Trophoblast cell (in vitro differentiated cells and primary cell): ENCODE data around the gene NPHP4.

Experiments
- DNase-seq, 2 donors: peaks; one replicate each; pipeline ENCODE4 v3.0.0-alpha.2; 2016
- H2AFZ ChIP-seq: 2 replicates; pipeline ENCODE4 v1.6.1; 2013; ENCODE audit warnings: low read length, moderate library complexity, mild to moderate bottlenecking; ENCODE audit not compliant: insufficient read depth, poor library complexity
- H2AK5ac ChIP-seq: 2 replicates; pipeline ENCODE4 v1.6.1; 2013; ENCODE audit warnings: mild to moderate bottlenecking, low read length
- H2BK120ac ChIP-seq: 2 replicates; pipeline ENCODE4 v1.6.1; 2013; ENCODE audit warnings: low read length, mild to moderate bottlenecking, moderate library complexity; ENCODE audit not compliant: insufficient read depth, poor library complexity
- H2BK12ac ChIP-seq: 2 replicates; pipeline ENCODE4 v1.6.1; 2013; ENCODE audit warnings: mild to moderate bottlenecking, low read length, moderate library complexity
- H2BK5ac ChIP-seq: 2 replicates; pipeline ENCODE4 v1.6.1; 2013; ENCODE audit warnings: low read length, low read depth, moderate library complexity, mild to moderate bottlenecking; ENCODE audit not compliant: poor library complexity
- H3K14ac ChIP-seq: 2 replicates; pipeline ENCODE4 v1.6.1; 2013; ENCODE audit warnings: mild to moderate bottlenecking, low read length
- H3K18ac ChIP-seq: 2 replicates; pipeline ENCODE4 v1.6.1; 2013; ENCODE audit warnings: mild to moderate bottlenecking, low read length
- H3K23ac ChIP-seq: 2 replicates; pipeline ENCODE4 v1.6.1; 2013; ENCODE audit warnings: low read length
- H3K27ac ChIP-seq: 2 replicates; pipeline ENCODE4 v1.5.1; 2013; ENCODE audit warnings: low read depth, mild to moderate bottlenecking, inconsistent platforms, low read length, moderate library complexity
- H3K27me3 ChIP-seq: 2 replicates; pipeline ENCODE4 v1.6.1; 2013; ENCODE audit warnings: inconsistent platforms, mild to moderate bottlenecking, low read length, moderate library complexity; ENCODE audit not compliant: insufficient read depth
- H3K36me3 ChIP-seq, 2 experiments: 1 replicate in 1 of 2; 2 replicates in 1 of 2; pipeline ENCODE4 v1.6.1; 2013; ENCODE audit warnings: low read length in 2 of 2, mild to moderate bottlenecking in 2 of 2, moderate library complexity in 1 of 2; ENCODE audit not compliant: insufficient read depth in 2 of 2, control insufficient read depth in 1 of 2
- H3K4ac ChIP-seq: 2 replicates; pipeline ENCODE4 v1.6.1; 2013; ENCODE audit warnings: low read depth, mild to moderate bottlenecking, low read length, moderate library complexity
- H3K4me1 ChIP-seq, 2 experiments: 1 replicate in 1 of 2; 2 replicates in 1 of 2; pipeline ENCODE4 v1.6.1; 2013; ENCODE audit warnings: low read length in 2 of 2, mild to moderate bottlenecking in 2 of 2, moderate library complexity in 1 of 2; ENCODE audit not compliant: insufficient read depth in 2 of 2, control insufficient read depth in 1 of 2
- H3K4me2 ChIP-seq: 2 replicates; pipeline ENCODE4 v1.6.1; 2013; ENCODE audit warnings: inconsistent platforms, mild to moderate bottlenecking, low read length, moderate library complexity
- H3K4me3 ChIP-seq: 2 replicates; pipeline ENCODE4 v1.5.1; 2013; ENCODE audit warnings: mild to moderate bottlenecking, low read depth, low read length, inconsistent platforms
- H3K79me1 ChIP-seq: one replicate; pipeline ENCODE4 v1.6.1; 2013; ENCODE audit warnings: low read length
- H3K79me2 ChIP-seq: 2 replicates; pipeline ENCODE4 v1.6.1; 2013; ENCODE audit warnings: low read length, mild to moderate bottlenecking; ENCODE audit not compliant: control insufficient read depth, insufficient read depth, poor library complexity
- H3K9ac ChIP-seq: 2 replicates; pipeline ENCODE4 v1.6.1; 2013; ENCODE audit warnings: mild to moderate bottlenecking, low read length
- H3K9me3 ChIP-seq: 2 replicates; pipeline ENCODE4 v1.6.1; 2013; ENCODE audit warnings: low read depth, mild to moderate bottlenecking, control low read depth, inconsistent platforms, low read length; ENCODE audit not compliant: insufficient read depth
- H4K12ac ChIP-seq: 2 replicates; pipeline ENCODE4 v1.6.1; 2013; ENCODE audit warnings: low read depth, mild to moderate bottlenecking, low read length, moderate library complexity
- H4K8ac ChIP-seq: 2 replicates; pipeline ENCODE4 v1.6.1; 2013; ENCODE audit warnings: low read depth, mild to moderate bottlenecking, low read length, moderate library complexity
- H4K91ac ChIP-seq: one replicate; pipeline ENCODE4 v1.6.1; 2013; ENCODE audit warnings: low read depth, mild to moderate bottlenecking, low read length, moderate library complexity
- WGBS: extraction: QIAGEN DNeasy Blood & Tissue Kit; methylation state at CpG from one replicate; pipeline ENCODE4 v1.1.7; 2013; ENCODE audit warnings: missing lambda C conversion rate; ENCODE audit not compliant: insufficient read length, insufficient coverage; ENCODE audit errors: extremely low coverage; 5-methylcytosine and 5-hydroxymethylcytosine counted together

Gene NPHP4

GRCh38 chr1:5947071-5947821, 45.0 kb downstream of the NPHP4 start:
- no peak overlapping the region for H2AK5ac ChIP-seq
- H3K4me3 ChIP-seq = peak overlapping the region; percentile 12
- H4K8ac ChIP-seq = no peak overlapping the region
- no peaks in the 10 kb centered on the region for H3K4me1 ChIP-seq
- H2AFZ ChIP-seq = no peak overlapping the region
- H2BK12ac ChIP-seq = no peak overlapping the region
- H3K14ac ChIP-seq = no peak overlapping the region
- H3K9me3 ChIP-seq = no peaks in the 10 kb centered on the region
- no peak overlapping the region for H4K12ac ChIP-seq
- H3K23ac ChIP-seq = no peak overlapping the region
- no peak overlapping the region for H2BK120ac ChIP-seq
- H2BK5ac ChIP-seq = no peak overlapping the region
- no CpG with 5 or more reads among the region's 22 CpGs for WGBS
- no peak for DNase-seq
- no peak overlapping the region for H4K91ac ChIP-seq
- H3K79me2 ChIP-seq = no peaks in the 10 kb centered on the region
- no peaks in the 10 kb centered on the region for H3K79me1 ChIP-seq
- no peak overlapping the region for H3K18ac ChIP-seq
- H3K4me2 ChIP-seq = no peak overlapping the region
- H3K27me3 ChIP-seq = no peaks in the 10 kb centered on the region
- H3K36me3 ChIP-seq = peaks cover 2% of the 10 kb centered on the region in 2 experiments
- H3K27ac ChIP-seq = no peak overlapping the region
- no peak overlapping the region for H3K9ac ChIP-seq
- no peak overlapping the region for H3K4ac ChIP-seq

DNA sequence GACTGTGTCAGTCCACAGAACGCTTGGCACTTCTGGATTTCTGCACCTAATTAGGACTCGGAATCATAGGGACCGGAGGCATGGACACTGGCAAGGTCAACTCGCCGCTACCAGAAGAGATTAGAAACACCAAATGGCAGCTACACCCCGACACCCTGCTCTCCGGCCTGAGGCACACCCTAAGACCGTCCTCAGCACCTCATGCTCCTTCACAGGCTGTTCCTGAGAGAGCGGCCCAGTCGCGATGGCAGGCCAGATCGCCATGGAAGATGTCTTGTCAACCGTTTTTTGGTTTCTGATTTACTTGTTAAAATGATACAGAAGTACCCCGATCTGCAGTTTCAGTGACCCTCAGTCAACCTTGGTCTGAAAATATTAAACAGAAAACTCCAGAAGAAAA, 46.8 kb downstream of the NPHP4 start:
- Histone ChIP-seq H3K9me3 (no peaks in the 10 kb centered on the region), H3K4me2 (no peak overlapping the region), H3K4me3 (no peak overlapping the region), H2AK5ac (no peak overlapping the region), H3K36me3 (peaks cover 2% of the 10 kb centered on the region in 2 experiments), H2BK120ac (no peak overlapping the region), H3K18ac (no peak overlapping the region), H3K4me1 (no peaks in the 10 kb centered on the region), H4K91ac (no peak overlapping the region), H3K79me2 (no peaks in the 10 kb centered on the region), H4K12ac (no peak overlapping the region), H3K4ac (no peak overlapping the region), H3K27me3 (no peaks in the 10 kb centered on the region), H2BK12ac (no peak overlapping the region), H4K8ac (no peak overlapping the region), H3K9ac (no peak overlapping the region), H3K27ac (no peak overlapping the region), H2BK5ac (no peak overlapping the region), H3K14ac (no peak overlapping the region), H3K79me1 (no peaks in the 10 kb centered on the region), H3K23ac (no peak overlapping the region), H2AFZ (no peak overlapping the region)
- DNase-seq = no peak
- no CpG with 5 or more reads among the region's 14 CpGs for WGBS

DNA sequence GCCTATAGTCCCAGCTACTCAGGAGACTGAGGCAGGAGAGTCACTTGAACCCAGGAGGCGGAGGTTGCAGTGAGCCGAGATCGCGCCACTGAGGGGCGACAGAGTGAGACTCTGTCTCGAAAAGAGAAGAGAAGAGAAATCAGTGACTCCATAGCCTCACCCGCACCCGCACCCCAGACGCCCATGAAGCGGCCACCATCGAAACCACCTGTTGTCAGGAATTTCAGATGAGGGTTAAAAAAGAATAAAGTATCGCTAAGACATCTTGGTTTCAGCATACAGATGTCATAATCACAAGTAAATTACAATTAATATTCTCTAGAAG, 47.4 kb downstream of the NPHP4 start:
- H4K91ac ChIP-seq = no peak overlapping the region
- no peaks in the 10 kb centered on the region for H3K79me2 ChIP-seq
- H3K9me3 ChIP-seq = no peaks in the 10 kb centered on the region
- H4K12ac ChIP-seq = no peak overlapping the region
- H3K4ac ChIP-seq = no peak overlapping the region
- no peak overlapping the region for H2BK5ac ChIP-seq
- no peak overlapping the region for H3K27ac ChIP-seq
- no peak overlapping the region for H3K4me2 ChIP-seq
- no peak for DNase-seq
- peaks cover 2% of the 10 kb centered on the region in 2 experiments for H3K36me3 ChIP-seq
- no peaks in the 10 kb centered on the region for H3K79me1 ChIP-seq
- H3K4me1 ChIP-seq = no peaks in the 10 kb centered on the region
- no peak overlapping the region for H3K4me3 ChIP-seq
- H3K9ac ChIP-seq = no peak overlapping the region
- H2AK5ac ChIP-seq = no peak overlapping the region
- H2AFZ ChIP-seq = no peak overlapping the region
- H3K27me3 ChIP-seq = no peaks in the 10 kb centered on the region
- no CpG with 5 or more reads among the region's 12 CpGs for WGBS
- no peak overlapping the region for H3K14ac ChIP-seq
- H3K18ac ChIP-seq = no peak overlapping the region
- H2BK12ac ChIP-seq = no peak overlapping the region
- H4K8ac ChIP-seq = no peak overlapping the region
- H2BK120ac ChIP-seq = no peak overlapping the region
- no peak overlapping the region for H3K23ac ChIP-seq

DNA sequence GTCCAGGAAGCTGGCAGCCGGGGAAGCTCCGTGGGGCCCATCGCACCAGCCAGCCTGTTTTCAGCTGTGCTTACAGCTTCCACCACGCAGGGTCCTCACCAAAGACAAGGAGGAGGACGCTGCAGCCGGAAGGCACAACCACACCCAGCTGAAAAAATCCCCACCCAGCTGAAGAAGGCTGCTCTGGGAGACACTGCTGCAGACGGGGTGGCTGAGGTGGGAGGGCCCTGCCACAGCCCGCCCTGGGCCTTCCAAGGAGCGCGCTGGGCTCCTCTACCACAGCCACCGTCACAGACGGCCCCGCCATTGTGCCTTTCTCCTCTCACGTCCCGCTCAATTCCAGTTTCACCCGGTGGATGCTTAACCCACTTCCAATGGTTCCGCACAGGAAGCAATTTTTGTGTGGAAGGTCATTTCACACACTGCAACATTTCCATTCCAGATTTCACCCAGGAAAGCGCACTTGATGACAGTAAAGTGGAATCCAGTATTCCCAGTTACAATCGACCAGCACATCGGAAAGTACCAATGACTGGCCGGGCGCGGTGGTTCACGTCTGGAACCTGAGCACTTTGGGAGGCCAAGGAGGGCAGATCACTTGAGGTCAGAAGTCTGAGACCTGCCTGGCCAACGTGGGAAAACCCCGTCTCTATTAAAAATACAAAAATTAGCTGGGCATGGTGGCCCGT, 47.9 kb downstream of the NPHP4 start:
- H2BK120ac ChIP-seq = no peak overlapping the region
- H3K9ac ChIP-seq = no peak overlapping the region
- no peak overlapping the region for H3K27ac ChIP-seq
- no peak overlapping the region for H4K12ac ChIP-seq
- H2AFZ ChIP-seq = no peak overlapping the region
- H3K9me3 ChIP-seq = no peaks in the 10 kb centered on the region
- H2BK12ac ChIP-seq = no peak overlapping the region
- no peak overlapping the region for H3K23ac ChIP-seq
- no peak overlapping the region for H2BK5ac ChIP-seq
- no peak overlapping the region for H3K4ac ChIP-seq
- WGBS = no CpG with 5 or more reads among the region's 27 CpGs
- no peaks in the 10 kb centered on the region for H3K79me2 ChIP-seq
- H3K4me3 ChIP-seq = no peak overlapping the region
- no peak overlapping the region for H3K14ac ChIP-seq
- no peaks in the 10 kb centered on the region for H3K79me1 ChIP-seq
- no peak overlapping the region for H3K18ac ChIP-seq
- H4K8ac ChIP-seq = no peak overlapping the region
- H2AK5ac ChIP-seq = no peak overlapping the region
- no peak overlapping the region for H3K4me2 ChIP-seq
- no peak for DNase-seq
- no peaks in the 10 kb centered on the region for H3K27me3 ChIP-seq
- H3K36me3 ChIP-seq = peaks cover 2% of the 10 kb centered on the region in 2 experiments
- no peaks in the 10 kb centered on the region for H3K4me1 ChIP-seq
- H4K91ac ChIP-seq = no peak overlapping the region
